Trophoblast cell (in vitro differentiated cells and primary cell): ENCODE data around the gene KDF1.

ENCODE experiments used
- DNase-seq, 2 donors: peaks; one replicate each; pipeline ENCODE4 v3.0.0-alpha.2; 2016
- H2AFZ ChIP-seq: 2 replicates; pipeline ENCODE4 v1.6.1; 2013; ENCODE audit warnings: low read length, moderate library complexity, mild to moderate bottlenecking; ENCODE audit not compliant: insufficient read depth, poor library complexity
- H2AK5ac ChIP-seq: 2 replicates; pipeline ENCODE4 v1.6.1; 2013; ENCODE audit warnings: mild to moderate bottlenecking, low read length
- H2BK120ac ChIP-seq: 2 replicates; pipeline ENCODE4 v1.6.1; 2013; ENCODE audit warnings: low read length, mild to moderate bottlenecking, moderate library complexity; ENCODE audit not compliant: insufficient read depth, poor library complexity
- H2BK12ac ChIP-seq: 2 replicates; pipeline ENCODE4 v1.6.1; 2013; ENCODE audit warnings: mild to moderate bottlenecking, low read length, moderate library complexity
- H2BK5ac ChIP-seq: 2 replicates; pipeline ENCODE4 v1.6.1; 2013; ENCODE audit warnings: low read length, low read depth, moderate library complexity, mild to moderate bottlenecking; ENCODE audit not compliant: poor library complexity
- H3K14ac ChIP-seq: 2 replicates; pipeline ENCODE4 v1.6.1; 2013; ENCODE audit warnings: mild to moderate bottlenecking, low read length
- H3K18ac ChIP-seq: 2 replicates; pipeline ENCODE4 v1.6.1; 2013; ENCODE audit warnings: mild to moderate bottlenecking, low read length
- H3K23ac ChIP-seq: 2 replicates; pipeline ENCODE4 v1.6.1; 2013; ENCODE audit warnings: low read length
- H3K27ac ChIP-seq: 2 replicates; pipeline ENCODE4 v1.5.1; 2013; ENCODE audit warnings: low read depth, mild to moderate bottlenecking, inconsistent platforms, low read length, moderate library complexity
- H3K27me3 ChIP-seq: 2 replicates; pipeline ENCODE4 v1.6.1; 2013; ENCODE audit warnings: inconsistent platforms, mild to moderate bottlenecking, low read length, moderate library complexity; ENCODE audit not compliant: insufficient read depth
- H3K36me3 ChIP-seq, 2 experiments: 1 replicate in 1 of 2; 2 replicates in 1 of 2; pipeline ENCODE4 v1.6.1; 2013; ENCODE audit warnings: low read length in 2 of 2, mild to moderate bottlenecking in 2 of 2, moderate library complexity in 1 of 2; ENCODE audit not compliant: insufficient read depth in 2 of 2, control insufficient read depth in 1 of 2
- H3K4ac ChIP-seq: 2 replicates; pipeline ENCODE4 v1.6.1; 2013; ENCODE audit warnings: low read depth, mild to moderate bottlenecking, low read length, moderate library complexity
- H3K4me1 ChIP-seq, 2 experiments: 1 replicate in 1 of 2; 2 replicates in 1 of 2; pipeline ENCODE4 v1.6.1; 2013; ENCODE audit warnings: low read length in 2 of 2, mild to moderate bottlenecking in 2 of 2, moderate library complexity in 1 of 2; ENCODE audit not compliant: insufficient read depth in 2 of 2, control insufficient read depth in 1 of 2
- H3K4me2 ChIP-seq: 2 replicates; pipeline ENCODE4 v1.6.1; 2013; ENCODE audit warnings: inconsistent platforms, mild to moderate bottlenecking, low read length, moderate library complexity
- H3K4me3 ChIP-seq: 2 replicates; pipeline ENCODE4 v1.5.1; 2013; ENCODE audit warnings: mild to moderate bottlenecking, low read depth, low read length, inconsistent platforms
- H3K79me1 ChIP-seq: one replicate; pipeline ENCODE4 v1.6.1; 2013; ENCODE audit warnings: low read length
- H3K79me2 ChIP-seq: 2 replicates; pipeline ENCODE4 v1.6.1; 2013; ENCODE audit warnings: low read length, mild to moderate bottlenecking; ENCODE audit not compliant: control insufficient read depth, insufficient read depth, poor library complexity
- H3K9ac ChIP-seq: 2 replicates; pipeline ENCODE4 v1.6.1; 2013; ENCODE audit warnings: mild to moderate bottlenecking, low read length
- H3K9me3 ChIP-seq: 2 replicates; pipeline ENCODE4 v1.6.1; 2013; ENCODE audit warnings: low read depth, mild to moderate bottlenecking, control low read depth, inconsistent platforms, low read length; ENCODE audit not compliant: insufficient read depth
- H4K12ac ChIP-seq: 2 replicates; pipeline ENCODE4 v1.6.1; 2013; ENCODE audit warnings: low read depth, mild to moderate bottlenecking, low read length, moderate library complexity
- H4K8ac ChIP-seq: 2 replicates; pipeline ENCODE4 v1.6.1; 2013; ENCODE audit warnings: low read depth, mild to moderate bottlenecking, low read length, moderate library complexity
- H4K91ac ChIP-seq: one replicate; pipeline ENCODE4 v1.6.1; 2013; ENCODE audit warnings: low read depth, mild to moderate bottlenecking, low read length, moderate library complexity
- WGBS: extraction: QIAGEN DNeasy Blood & Tissue Kit; methylation state at CpG from one replicate; pipeline ENCODE4 v1.1.7; 2013; ENCODE audit warnings: missing lambda C conversion rate; ENCODE audit not compliant: insufficient read length, insufficient coverage; ENCODE audit errors: extremely low coverage; 5-methylcytosine and 5-hydroxymethylcytosine counted together

Gene KDF1

DNA sequence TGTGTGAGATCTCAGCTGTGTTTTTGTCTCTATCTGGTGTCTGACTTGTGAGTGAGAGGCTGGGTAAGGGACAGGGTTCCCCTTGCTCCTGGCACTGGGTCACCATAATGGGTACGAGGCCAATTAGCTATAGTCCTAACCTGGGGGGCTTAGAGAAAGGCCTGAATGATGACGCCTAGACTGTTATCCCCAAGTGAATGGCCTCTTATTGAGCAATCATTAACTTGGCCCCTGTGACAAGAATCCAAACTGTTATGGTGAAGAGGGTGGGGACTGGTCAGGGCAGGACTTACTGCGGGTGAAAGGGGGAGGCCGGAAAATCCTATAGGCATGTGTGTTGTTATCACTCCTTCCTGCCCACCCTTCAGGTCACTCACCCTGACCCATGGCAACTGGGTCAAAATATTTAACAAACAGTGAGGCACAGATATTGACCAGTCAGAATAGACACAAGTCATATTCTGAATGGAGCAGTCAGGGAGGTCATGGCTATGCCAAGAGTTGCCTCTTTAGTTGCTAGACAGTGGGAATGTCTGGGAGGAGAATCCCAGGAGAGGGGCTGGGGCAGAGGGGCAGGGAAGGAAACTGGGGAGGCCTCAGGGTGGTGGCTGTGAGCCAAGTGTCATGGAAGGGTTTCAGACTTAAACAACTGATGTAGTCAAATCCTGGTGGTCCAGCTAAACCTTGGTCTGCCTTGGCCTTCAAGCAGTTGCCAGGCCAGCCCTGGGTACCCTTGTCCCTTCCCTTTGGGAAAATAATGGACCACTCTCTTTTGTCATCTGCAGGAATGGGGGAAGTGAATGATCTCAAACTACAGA, 49.7 kb downstream of the KDF1 start:
- Histone ChIP-seq H4K12ac (no peak overlapping the region), H3K14ac (no peak overlapping the region), H3K27me3 (no peaks in the 10 kb centered on the region), H4K91ac (no peak overlapping the region), H3K27ac (no peak overlapping the region), H3K23ac (no peak overlapping the region), H3K9me3 (peaks cover 4% of the 10 kb centered on the region), H3K4me3 (no peak overlapping the region), H4K8ac (no peak overlapping the region), H3K79me1 (no peaks in the 10 kb centered on the region), H3K4me2 (no peak overlapping the region), H3K18ac (no peak overlapping the region), H3K9ac (no peak overlapping the region), H3K36me3 (no peaks in the 10 kb centered on the region), H3K4ac (no peak overlapping the region), H3K79me2 (no peaks in the 10 kb centered on the region), H2BK120ac (no peak overlapping the region), H2BK5ac (no peak overlapping the region), H2AFZ (no peak overlapping the region), H3K4me1 (peaks cover 0 to 2% of the 10 kb centered on the region in 2 experiments), H2BK12ac (no peak overlapping the region), H2AK5ac (no peak overlapping the region)
- no CpG with 5 or more reads among the region's 4 CpGs for WGBS
- no peak for DNase-seq

DNA sequence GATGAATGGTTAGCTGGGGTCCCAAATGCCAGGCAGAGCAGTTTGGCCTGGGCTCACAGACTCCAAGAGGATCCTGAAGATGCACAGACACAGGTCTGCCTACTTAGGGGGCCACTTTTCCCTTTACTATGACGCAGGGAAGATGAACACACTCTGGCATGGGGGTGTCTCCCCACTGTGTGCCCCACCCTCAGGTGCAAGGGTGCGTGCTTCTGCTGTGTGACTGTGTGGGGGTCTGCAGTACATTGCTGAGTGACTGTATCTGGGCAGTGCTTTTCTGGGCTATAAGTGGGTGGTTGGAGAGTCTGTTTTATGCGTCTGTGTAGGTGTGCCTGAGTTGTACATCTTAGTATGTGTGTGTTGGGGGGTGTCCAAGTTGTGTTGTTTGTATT, 50.3 kb downstream of the KDF1 start:
- Histone ChIP-seq H3K4ac (no peak overlapping the region), H3K4me2 (no peak overlapping the region), H3K4me1 (peaks cover 0 to 2% of the 10 kb centered on the region in 2 experiments), H3K79me1 (no peaks in the 10 kb centered on the region), H4K12ac (no peak overlapping the region), H3K18ac (no peak overlapping the region), H3K27ac (no peak overlapping the region), H3K79me2 (no peaks in the 10 kb centered on the region), H3K14ac (no peak overlapping the region), H4K91ac (no peak overlapping the region), H3K4me3 (no peak overlapping the region), H3K36me3 (no peaks in the 10 kb centered on the region), H3K9me3 (peaks cover 4% of the 10 kb centered on the region), H4K8ac (no peak overlapping the region), H2AFZ (no peak overlapping the region), H3K9ac (no peak overlapping the region), H3K23ac (no peak overlapping the region), H2BK5ac (no peak overlapping the region), H2BK120ac (no peak overlapping the region), H2BK12ac (no peak overlapping the region), H2AK5ac (no peak overlapping the region), H3K27me3 (no peaks in the 10 kb centered on the region)
- WGBS: no CpG with 5 or more reads among the region's 3 CpGs
- no peak for DNase-seq

DNA sequence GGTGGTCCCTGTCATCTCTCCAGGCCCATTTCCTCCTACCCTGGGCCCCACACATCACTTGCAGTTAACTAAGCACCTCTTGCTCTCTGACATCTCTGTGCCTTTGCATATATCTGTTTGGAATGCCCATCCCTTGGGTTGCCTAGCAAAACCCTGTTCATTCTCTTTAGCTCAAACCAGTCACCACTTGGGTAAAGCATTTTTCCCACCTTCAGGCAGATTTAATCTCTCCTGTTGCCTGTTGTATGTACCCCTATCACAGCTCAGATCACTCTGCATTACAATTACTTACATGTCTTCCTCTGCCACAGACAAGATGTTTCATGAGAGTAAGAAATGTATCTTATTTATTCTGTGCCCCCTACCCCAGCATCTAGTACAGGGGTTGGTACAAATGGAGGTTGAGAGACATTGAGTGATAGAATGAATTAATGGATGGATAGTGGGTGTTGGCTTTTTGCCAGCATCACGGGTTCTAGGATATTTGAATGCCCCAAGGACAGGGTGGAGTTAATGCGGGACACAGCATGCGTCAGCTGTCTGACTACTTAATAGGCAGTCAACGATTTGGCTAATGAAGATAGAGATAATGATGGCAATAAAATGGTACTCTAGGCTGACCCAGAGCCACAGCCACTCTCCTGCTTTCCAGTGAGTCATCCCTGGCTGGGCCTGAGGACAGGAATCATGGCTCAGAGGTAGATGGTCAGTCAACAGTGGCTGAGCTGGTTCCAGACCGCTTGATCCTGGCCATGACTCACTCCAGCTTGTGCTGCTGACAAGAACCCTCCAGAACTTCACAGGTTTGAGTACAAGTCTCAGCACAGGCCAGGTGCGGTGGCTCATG, 53.0 kb downstream of the KDF1 start:
- H4K8ac ChIP-seq: no peak overlapping the region
- DNase-seq: peak; percentile 92 to 93
- WGBS: no CpG with 5 or more reads among the region's 6 CpGs
- H3K23ac ChIP-seq: no peak overlapping the region
- H2AFZ ChIP-seq: no peak overlapping the region
- H3K18ac ChIP-seq: no peak overlapping the region
- H2BK12ac ChIP-seq: no peak overlapping the region
- no peak overlapping the region for H3K4ac ChIP-seq
- no peak overlapping the region for H3K4me2 ChIP-seq
- H3K14ac ChIP-seq: no peak overlapping the region
- no peak overlapping the region for H3K27ac ChIP-seq
- H3K79me1 ChIP-seq: no peaks in the 10 kb centered on the region
- no peak overlapping the region for H2AK5ac ChIP-seq
- no peak overlapping the region for H4K91ac ChIP-seq
- no peaks in the 10 kb centered on the region for H3K9me3 ChIP-seq
- H3K9ac ChIP-seq: no peak overlapping the region
- H2BK120ac ChIP-seq: no peak overlapping the region
- no peaks in the 10 kb centered on the region for H3K36me3 ChIP-seq
- peaks cover 0 to 2% of the 10 kb centered on the region in 2 experiments for H3K4me1 ChIP-seq
- no peak overlapping the region for H2BK5ac ChIP-seq
- no peak overlapping the region for H4K12ac ChIP-seq
- H3K4me3 ChIP-seq: no peak overlapping the region
- no peaks in the 10 kb centered on the region for H3K27me3 ChIP-seq
- no peaks in the 10 kb centered on the region for H3K79me2 ChIP-seq

DNA sequence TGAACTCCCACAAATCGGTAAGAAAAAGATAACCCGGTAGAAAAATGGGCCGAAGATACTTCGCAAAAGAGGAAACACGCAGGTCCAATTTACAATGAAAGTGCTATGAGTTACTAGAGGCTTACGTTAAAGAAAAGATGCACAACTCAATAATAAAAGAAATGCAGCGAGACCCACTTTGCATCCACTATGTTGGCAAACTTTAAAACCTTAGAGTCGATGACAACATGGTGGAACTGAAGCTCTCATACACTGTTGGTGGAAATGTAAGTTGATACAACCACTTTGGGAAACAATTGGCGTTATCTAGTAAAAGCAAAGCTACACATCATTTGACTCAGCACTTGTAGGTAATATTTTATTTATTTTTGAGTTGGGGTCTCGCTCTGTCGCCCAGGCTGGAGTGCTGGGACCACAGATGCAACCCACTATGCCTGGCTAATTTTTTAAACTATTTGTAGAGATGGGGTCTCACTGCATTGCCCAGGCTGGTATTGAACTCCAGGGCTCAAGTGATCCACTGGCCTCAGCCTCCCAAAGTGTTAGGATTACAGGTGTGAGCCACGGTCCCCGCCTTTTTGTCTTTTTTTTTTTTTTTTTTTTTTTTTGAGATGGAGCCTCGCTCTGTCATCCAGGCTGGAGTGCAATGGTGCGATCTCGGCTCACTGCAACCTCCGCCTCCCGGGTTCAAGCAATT, 59.3 kb downstream of the KDF1 start:
- H2BK5ac ChIP-seq: no peak overlapping the region
- no peak overlapping the region for H2BK12ac ChIP-seq
- no CpG with 5 or more reads among the region's 18 CpGs for WGBS
- no peak overlapping the region for H3K4me3 ChIP-seq
- H3K36me3 ChIP-seq: peaks cover 9 to 11% of the 10 kb centered on the region in 2 experiments
- H3K4me1 ChIP-seq: peaks cover 0 to 5% of the 10 kb centered on the region in 2 experiments
- no peak overlapping the region for H4K91ac ChIP-seq
- no peak overlapping the region for H2BK120ac ChIP-seq
- no peaks in the 10 kb centered on the region for H3K9me3 ChIP-seq
- peaks cover 2% of the 10 kb centered on the region for H3K79me2 ChIP-seq
- H4K8ac ChIP-seq: peak overlapping the region; percentile 45
- H3K4me2 ChIP-seq: peak overlapping the region; percentile 83
- peaks cover 5% of the 10 kb centered on the region for H3K79me1 ChIP-seq
- no peak overlapping the region for H3K14ac ChIP-seq
- H3K23ac ChIP-seq: no peak overlapping the region
- H3K27ac ChIP-seq: no peak overlapping the region
- H3K18ac ChIP-seq: no peak overlapping the region
- H4K12ac ChIP-seq: no peak overlapping the region
- H2AFZ ChIP-seq: no peak overlapping the region
- DNase-seq: no peak
- H2AK5ac ChIP-seq: no peak overlapping the region
- H3K4ac ChIP-seq: no peak overlapping the region
- H3K27me3 ChIP-seq: no peaks in the 10 kb centered on the region
- H3K9ac ChIP-seq: no peak overlapping the region
